Rectal smooth muscle tissue (tissue), 1 donor: ENCODE measurements around the gene IFNG.
"Not testable (repeated sequence)": the region's sequence is repeated elsewhere in the genome, so short reads cannot be mapped to it uniquely, and the experiment has no call there.

Source experiments
- H3K27ac ChIP-seq: one replicate; pipeline ENCODE4 v1.7.0; 2013; ENCODE audit warnings: low read depth, low read length, inconsistent platforms
- H3K27me3 ChIP-seq: one replicate; pipeline ENCODE4 v1.7.0; 2013; ENCODE audit warnings: low read length; ENCODE audit not compliant: control insufficient read depth, insufficient read depth
- H3K36me3 ChIP-seq: one replicate; pipeline ENCODE4 v1.7.0; 2013; ENCODE audit warnings: low read length; ENCODE audit not compliant: control insufficient read depth, insufficient read depth
- H3K4me1 ChIP-seq: one replicate; pipeline ENCODE4 v1.7.0; 2013; ENCODE audit warnings: low read length; ENCODE audit not compliant: control insufficient read depth, insufficient read depth
- H3K4me3 ChIP-seq: one replicate; pipeline ENCODE4 v1.7.0; 2013; ENCODE audit warnings: low read length
- H3K9ac ChIP-seq: one replicate; pipeline ENCODE4 v1.7.0; 2013; ENCODE audit warnings: low read length

IFNG gene

GRCh38 chr12:68178774-68179439 lies 19.4 kb upstream of the IFNG start:
- H3K27ac ChIP-seq: no peak overlapping the region
- H3K27me3 ChIP-seq: no peaks in the 10 kb centered on the region
- H3K4me3 ChIP-seq: no peak overlapping the region
- H3K36me3 ChIP-seq: no peaks in the 10 kb centered on the region
- no peak overlapping the region for H3K9ac ChIP-seq
- H3K4me1 ChIP-seq: no peaks in the 10 kb centered on the region

DNA sequence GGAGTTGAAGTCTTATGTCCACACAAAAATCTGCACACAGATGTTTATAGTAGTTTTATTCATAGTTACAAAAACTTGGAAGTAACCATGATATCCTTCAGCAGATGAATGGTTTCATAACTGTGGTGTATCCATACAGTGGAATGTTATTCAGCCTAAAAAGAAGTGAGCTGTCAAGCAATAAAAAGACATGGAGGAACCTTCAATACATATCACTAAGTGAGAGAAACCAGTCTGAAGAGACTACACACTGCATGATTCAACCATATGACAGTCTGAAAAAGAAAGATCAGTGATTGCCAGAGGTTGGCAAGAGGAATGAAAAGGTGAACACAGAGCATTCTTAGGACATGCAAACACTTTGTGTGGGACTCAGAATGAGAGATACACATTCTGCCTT lies 18.6 kb upstream of the IFNG start:
- H3K9ac ChIP-seq: no peak overlapping the region
- no peak overlapping the region for H3K4me3 ChIP-seq
- no peaks in the 10 kb centered on the region for H3K4me1 ChIP-seq
- no peak overlapping the region for H3K27ac ChIP-seq
- no peaks in the 10 kb centered on the region for H3K27me3 ChIP-seq
- no peaks in the 10 kb centered on the region for H3K36me3 ChIP-seq

DNA sequence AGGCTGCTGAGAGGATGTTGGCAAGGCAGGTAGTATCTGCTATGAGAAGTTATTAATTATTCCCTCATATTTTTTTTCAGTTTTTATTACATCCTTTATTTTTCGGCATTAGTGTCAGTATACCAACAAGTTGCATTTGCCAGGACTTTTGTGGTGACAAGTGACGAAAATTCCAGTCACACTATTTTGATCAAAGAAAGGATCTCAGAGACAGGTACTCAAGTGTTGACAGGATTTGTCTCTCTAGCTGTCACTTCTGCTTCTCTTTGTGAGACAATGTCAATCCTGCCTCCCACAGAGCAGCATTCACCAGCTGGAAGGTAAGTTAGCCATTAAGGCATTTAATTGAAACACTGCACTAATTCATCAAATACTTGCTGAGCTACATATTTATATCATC lies 18.0 kb upstream of the IFNG start:
- no peaks in the 10 kb centered on the region for H3K4me1 ChIP-seq
- no peaks in the 10 kb centered on the region for H3K27me3 ChIP-seq
- no peak overlapping the region for H3K9ac ChIP-seq
- no peak overlapping the region for H3K4me3 ChIP-seq
- H3K36me3 ChIP-seq: no peaks in the 10 kb centered on the region
- no peak overlapping the region for H3K27ac ChIP-seq

DNA sequence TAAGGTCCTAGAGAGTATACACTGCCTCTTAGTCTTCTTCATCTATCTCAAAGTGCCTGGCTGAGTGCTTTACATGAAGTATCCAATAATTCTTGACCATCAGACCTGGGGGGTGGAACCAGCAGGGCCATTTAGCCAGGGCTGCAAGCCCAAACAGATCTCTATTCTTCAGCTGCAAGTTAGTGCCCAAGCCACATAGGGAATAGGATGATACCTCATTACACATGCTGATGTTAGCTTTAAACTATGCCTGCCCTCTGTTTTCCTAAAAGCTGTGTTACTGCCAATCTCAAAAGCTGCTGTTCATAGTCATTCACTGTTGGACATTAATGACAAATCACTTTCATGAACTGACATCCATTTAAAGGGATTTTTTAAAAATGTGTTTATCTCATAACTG lies 16.7 kb upstream of the IFNG start:
- Histone ChIP-seq H3K4me3 (no peak overlapping the region), H3K36me3 (no peaks in the 10 kb centered on the region), H3K9ac (no peak overlapping the region), H3K4me1 (no peaks in the 10 kb centered on the region), H3K27ac (no peak overlapping the region), H3K27me3 (no peaks in the 10 kb centered on the region)

GRCh38 chr12:68175557-68176061 lies 16.1 kb upstream of the IFNG start:
- Histone ChIP-seq H3K27me3 (no peaks in the 10 kb centered on the region), H3K27ac (no peak overlapping the region), H3K4me3 (no peak overlapping the region), H3K36me3 (no peaks in the 10 kb centered on the region), H3K4me1 (no peaks in the 10 kb centered on the region), H3K9ac (no peak overlapping the region)

- not testable (repeated sequence) for H3K4me1 ChIP-seq, H3K27me3 ChIP-seq, H3K36me3 ChIP-seq, H3K9ac ChIP-seq, H3K4me3 ChIP-seq, H3K27ac ChIP-seq
These were observed 15.2 kb upstream of the IFNG start for GRCh38 chr12:68174761-68175160.

DNA sequence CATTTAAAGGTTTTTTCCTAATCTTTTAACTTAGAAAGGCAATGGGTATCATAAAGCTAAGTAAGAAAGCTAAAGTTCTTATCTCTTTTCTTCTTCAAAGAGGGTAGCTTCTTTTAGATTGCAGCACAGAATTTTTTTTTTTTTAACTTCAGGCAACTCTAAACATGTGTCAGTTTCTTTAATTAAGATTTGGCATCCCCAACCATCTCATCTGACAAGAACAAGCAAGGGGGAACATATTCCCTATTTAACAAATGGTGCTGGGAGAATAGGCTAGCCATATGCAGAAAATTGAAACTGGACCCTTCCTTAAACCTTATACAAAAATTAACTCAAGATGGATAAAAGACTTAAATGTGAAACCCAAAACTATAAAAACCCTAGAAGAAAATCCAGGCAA lies 14.3 kb upstream of the IFNG start:
- no peaks in the 10 kb centered on the region for H3K36me3 ChIP-seq
- no peaks in the 10 kb centered on the region for H3K27me3 ChIP-seq
- H3K4me3 ChIP-seq: no peak overlapping the region
- no peak overlapping the region for H3K27ac ChIP-seq
- H3K9ac ChIP-seq: no peak overlapping the region
- no peaks in the 10 kb centered on the region for H3K4me1 ChIP-seq

DNA sequence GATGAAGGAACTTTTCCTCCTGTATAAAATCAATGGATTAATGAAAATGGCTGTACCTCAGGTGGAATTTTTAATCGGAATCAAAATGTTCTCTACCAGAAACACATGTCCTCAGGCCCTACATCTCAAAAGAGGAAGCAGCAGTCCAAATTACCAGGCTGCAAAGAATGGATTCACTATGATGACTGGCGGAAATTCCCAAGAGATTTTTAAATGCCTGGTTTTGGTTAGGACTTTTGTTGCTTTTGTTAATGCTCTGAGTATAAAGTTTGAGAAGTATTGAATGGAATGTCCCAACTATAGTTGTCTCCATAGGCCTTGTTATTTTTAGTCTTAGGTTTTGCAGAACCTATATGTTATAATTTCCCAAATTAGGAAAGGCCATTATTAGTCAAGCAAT lies 11.2 kb upstream of the IFNG start:
- Histone ChIP-seq H3K9ac (no peak overlapping the region), H3K36me3 (no peaks in the 10 kb centered on the region), H3K4me1 (no peaks in the 10 kb centered on the region), H3K4me3 (no peak overlapping the region), H3K27ac (no peak overlapping the region), H3K27me3 (no peaks in the 10 kb centered on the region)

DNA sequence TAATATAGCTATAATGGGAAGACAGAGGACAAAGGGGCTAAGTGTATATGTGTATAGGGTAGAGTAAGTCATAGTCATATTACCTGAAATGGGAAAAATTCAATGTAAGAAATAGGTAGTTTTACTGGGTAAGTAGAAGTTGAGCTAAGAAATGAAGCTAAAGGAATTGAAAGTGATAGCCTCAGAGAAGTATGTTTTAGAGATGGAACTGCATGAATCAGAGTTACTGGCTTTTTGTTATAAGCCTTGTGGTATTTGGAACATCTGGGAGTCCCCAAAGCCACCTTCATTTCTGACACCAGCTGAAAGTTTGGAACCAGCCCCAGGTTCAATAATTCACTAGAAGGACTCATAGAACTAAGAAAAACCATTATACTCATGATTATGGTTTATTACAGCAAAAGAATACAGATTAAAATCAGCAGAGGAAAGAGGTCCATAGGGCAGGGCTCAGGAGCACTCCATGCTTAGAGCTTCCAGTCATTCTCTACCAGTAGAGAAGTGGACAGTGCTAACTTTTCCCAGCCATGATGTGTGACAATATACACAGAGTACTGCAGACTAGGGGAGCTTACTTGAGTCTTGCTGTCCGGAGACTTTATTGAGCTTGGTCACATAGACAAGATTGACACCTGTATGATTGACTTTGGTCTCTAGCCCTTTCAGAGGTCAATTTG lies 9.8 kb upstream of the IFNG start:
- H3K27me3 ChIP-seq: no peaks in the 10 kb centered on the region
- H3K36me3 ChIP-seq: no peaks in the 10 kb centered on the region
- no peak overlapping the region for H3K9ac ChIP-seq
- no peak overlapping the region for H3K27ac ChIP-seq
- H3K4me3 ChIP-seq: no peak overlapping the region
- no peaks in the 10 kb centered on the region for H3K4me1 ChIP-seq

DNA sequence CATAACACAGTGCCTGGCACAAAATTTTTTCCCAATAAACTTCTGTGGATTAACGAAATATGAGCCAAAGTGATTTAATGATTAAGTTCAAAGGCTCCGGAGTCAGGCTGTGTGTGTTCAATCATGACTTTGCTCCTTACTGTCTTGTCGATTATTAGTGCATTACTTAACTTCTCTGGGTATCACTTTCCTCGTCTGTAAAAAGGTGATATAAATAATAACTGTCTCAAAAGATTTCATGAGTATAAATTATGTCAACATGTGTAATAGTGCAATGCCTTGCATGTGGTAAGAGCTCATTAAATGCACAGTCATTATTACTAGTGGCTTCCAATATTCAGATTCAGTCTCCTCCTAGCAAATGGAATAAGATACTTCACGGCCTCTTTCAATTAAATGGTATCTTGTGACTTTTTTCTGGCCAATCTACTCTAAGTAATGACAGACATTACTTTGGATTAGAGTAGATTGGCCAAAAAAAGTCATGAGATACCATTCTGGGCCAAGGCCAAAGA lies 6.8 kb upstream of the IFNG start:
- H3K27me3 ChIP-seq: no peaks in the 10 kb centered on the region
- no peak overlapping the region for H3K9ac ChIP-seq
- no peaks in the 10 kb centered on the region for H3K4me1 ChIP-seq
- no peaks in the 10 kb centered on the region for H3K36me3 ChIP-seq
- no peak overlapping the region for H3K27ac ChIP-seq
- no peak overlapping the region for H3K4me3 ChIP-seq

DNA sequence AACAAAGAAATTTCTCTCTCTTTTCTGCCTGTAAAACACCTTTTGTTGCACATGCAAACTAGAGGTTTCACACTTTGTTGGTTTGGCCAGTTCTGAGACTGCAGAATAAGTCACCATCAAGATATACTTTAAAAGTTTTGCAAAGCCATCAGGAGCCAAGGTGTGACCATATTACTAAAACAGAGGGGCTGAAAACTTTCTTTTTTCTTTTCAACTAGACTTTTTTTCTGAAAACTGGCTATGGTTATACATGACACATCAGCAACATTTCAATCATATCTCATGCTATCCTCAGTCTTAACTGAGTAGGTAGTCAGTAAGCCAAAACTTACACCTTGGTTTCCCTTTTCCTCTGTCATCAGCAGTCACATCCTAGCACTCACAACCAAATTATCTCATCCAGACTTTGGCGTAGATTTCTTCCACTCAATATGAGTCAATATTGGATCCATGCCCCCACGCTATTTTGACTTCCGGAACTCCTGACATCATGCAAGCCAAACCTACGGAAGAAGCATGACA lies 4.1 kb upstream of the IFNG start:
- H3K4me3 ChIP-seq: no peak overlapping the region
- no peak overlapping the region for H3K9ac ChIP-seq
- no peaks in the 10 kb centered on the region for H3K36me3 ChIP-seq
- no peaks in the 10 kb centered on the region for H3K27me3 ChIP-seq
- no peaks in the 10 kb centered on the region for H3K4me1 ChIP-seq
- H3K27ac ChIP-seq: no peak overlapping the region

DNA sequence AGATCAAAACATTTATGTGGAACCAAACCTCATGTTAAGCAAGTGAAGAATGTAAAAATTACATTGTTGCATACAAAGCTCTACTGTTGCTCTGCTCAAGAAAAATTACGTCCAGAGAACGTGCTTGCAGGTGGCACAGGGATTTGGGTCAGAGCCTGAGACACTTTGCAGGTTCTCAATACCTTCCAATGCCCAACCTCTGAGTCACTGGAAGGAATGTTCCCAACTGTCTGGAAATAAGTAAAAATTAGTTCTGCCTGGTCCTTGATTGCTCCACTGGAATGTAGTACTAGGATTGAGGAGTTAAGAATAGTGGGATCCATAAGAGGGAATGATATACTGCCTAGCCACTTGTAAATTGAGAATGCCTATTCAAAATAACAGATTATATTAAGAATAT lies 2.8 kb upstream of the IFNG start:
- H3K27ac ChIP-seq: no peak overlapping the region
- H3K4me3 ChIP-seq: no peak overlapping the region
- H3K4me1 ChIP-seq: no peaks in the 10 kb centered on the region
- no peaks in the 10 kb centered on the region for H3K36me3 ChIP-seq
- no peak overlapping the region for H3K9ac ChIP-seq
- no peaks in the 10 kb centered on the region for H3K27me3 ChIP-seq

DNA sequence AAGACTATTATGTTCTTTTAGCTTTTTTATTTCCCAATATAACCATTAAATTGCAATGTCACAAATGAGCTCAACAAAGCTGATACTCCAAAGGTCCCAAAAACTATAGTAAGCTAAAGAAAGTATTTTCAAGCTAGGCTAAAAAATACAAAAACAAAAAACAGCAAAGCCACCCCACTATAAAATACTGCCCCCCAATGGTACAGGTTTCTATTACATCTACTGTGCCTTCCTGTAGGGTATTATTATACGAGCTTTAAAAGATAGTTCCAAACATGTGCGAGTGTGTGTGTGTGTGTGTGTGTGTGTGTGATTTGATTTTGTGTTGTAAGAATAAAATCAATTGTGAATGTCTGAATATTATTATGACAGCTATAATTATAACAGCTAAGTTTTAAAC lies 1.1 kb downstream of the IFNG start:
- Histone ChIP-seq H3K27ac (no peak overlapping the region), H3K4me1 (no peaks in the 10 kb centered on the region), H3K36me3 (no peaks in the 10 kb centered on the region), H3K4me3 (no peak overlapping the region), H3K9ac (no peak overlapping the region), H3K27me3 (no peaks in the 10 kb centered on the region)
